Measurements from ENCODE around the gene CEP70.
A peak's percentile ranks its signal among the peaks of the same experiment; 100 is the strongest.
"Not testable (repeated sequence)": the region's sequence is repeated elsewhere in the genome, so short reads cannot be mapped to it uniquely, and the experiment has no call there.

Gene CEP70, protein sequence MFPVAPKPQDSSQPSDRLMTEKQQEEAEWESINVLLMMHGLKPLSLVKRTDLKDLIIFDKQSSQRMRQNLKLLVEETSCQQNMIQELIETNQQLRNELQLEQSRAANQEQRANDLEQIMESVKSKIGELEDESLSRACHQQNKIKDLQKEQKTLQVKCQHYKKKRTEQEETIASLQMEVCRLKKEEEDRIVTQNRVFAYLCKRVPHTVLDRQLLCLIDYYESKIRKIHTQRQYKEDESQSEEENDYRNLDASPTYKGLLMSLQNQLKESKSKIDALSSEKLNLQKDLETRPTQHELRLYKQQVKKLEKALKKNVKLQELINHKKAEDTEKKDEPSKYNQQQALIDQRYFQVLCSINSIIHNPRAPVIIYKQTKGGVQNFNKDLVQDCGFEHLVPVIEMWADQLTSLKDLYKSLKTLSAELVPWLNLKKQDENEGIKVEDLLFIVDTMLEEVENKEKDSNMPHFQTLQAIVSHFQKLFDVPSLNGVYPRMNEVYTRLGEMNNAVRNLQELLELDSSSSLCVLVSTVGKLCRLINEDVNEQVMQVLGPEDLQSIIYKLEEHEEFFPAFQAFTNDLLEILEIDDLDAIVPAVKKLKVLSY

DNA sequence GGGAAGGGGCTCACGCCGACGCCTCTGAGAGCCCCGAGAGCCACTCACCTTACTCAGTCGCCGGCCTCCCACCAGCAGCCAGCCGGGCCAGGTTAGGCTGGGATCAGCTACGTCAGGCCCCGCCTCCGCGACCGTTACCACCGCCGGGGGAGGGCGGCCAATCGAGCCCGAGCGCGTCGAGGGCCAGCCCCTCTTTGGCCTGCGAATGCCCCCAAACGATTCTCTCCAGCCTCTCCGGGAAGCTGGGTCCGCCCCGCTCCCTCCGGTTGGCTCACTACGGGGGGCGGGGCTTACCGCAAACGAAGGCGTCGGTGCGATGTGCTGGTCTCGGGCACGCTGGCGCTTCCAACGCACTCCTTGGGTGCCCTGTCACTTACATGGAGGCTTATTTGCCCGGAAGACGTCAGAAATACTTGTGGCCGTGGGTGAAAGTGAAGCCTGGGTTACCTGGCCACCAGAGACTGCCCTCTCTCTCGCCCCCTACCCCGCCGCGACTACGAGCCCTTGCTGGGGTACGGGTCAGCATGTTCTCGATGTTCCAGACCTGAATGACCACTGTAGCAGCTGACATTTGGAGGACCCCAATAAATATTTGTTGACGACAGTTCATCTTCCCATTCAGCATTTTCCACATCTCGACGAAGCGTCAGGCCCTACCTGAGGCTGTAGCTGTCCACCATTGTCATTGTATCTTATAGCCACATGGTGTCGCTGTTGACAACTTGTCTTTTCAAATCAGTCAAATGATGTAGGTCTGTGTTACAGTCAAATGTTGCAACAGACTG lies at the start of gene CEP70:
Gene CEP70, minus strand, starts transcription at position 111 of the 785 bp plus-strand sequence. CDS start 21,333 bp downstream, outside the sequence.
- peak; percentile 91 for DNase-seq

DNA sequence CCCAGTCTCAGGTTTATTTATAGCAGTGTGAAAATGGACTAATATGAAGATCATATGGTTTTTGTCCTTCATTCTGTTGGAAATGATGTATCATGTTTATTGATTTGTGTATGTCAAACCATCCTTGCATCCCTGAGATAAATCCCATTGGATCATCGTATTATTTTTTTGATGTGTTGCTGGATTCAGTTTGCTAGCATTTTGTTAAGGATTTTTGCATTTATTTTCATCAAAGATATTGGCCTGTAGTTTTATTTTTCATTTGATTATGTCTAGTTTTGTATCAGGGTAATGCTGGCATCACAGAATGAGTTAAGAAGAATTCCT lies 48.8 kb upstream of the CEP70 start:
- DNase-seq: no peak

DNA sequence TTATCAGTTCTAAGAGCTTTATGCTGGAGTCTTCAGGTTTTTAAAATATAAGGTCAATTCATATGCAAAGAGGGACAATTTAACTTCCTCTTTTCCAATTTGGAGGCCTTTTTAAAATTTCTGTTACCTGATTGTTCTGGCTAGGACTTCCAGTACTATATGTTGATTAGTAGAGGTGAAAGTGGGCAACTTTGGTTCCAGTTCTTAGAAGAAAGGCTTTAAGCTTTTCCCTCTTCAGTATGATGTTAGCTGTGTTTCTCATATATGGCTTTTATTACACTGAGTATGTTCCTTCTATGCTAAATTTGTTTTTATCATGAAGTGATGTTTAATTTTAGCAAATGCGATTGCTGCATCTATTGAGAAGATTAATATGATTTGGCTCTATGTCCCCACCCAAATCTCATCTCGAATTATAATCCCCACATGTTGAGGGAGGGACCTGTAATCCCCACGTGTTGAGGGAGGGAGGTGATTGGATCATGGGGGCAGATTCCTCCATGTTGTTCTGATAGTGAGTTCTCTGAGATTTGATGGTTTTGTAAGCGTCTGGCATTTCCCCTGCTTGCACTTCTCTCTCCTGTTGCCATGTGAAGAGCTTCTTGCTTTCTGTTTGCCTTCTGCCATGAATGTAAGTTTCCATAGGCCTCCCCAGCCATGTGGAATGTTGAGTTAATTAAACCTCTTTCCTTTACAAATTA lies 48.3 kb upstream of the CEP70 start:
- no peak for DNase-seq

DNA sequence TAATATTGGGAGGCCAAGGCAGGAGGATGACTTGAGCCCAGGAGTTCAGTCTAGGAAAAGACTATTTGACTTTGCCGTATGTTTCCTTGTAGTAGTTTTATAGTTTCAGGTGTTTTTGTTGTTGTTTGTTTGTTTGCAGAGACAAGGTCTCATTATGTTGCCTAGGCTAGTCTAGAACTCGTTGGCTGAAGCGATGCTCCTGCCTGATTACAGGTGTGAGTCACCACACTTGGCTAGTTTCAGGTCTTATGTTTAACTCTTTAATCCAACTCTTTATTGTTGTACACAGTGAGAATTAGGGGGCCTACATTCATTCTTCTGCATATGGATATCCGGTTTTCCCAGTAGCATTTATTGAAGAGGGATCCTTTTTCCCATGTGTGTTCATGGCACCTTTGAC lies 46.5 kb upstream of the CEP70 start:
- DNase-seq: no peak

DNA sequence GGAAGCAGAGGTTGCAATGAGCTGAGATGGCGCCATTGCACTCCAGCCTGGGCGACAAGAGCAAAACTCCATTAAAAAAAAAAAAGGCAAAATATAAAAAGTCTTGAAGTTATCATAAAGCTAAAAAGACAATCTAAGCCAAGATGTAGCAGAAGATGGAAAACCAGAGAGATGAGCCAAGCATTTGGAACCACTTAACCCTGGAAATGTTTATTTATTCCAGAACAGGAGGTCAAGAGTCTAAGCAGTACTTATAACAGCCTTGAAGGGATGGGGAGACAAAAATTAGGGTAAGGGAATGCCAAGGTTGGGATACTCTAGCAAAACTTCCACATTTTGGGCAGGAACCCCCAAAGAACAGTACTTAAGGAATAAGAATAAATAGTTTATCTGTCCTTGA lies 44.6 kb upstream of the CEP70 start:
- DNase-seq: no peak

DNA sequence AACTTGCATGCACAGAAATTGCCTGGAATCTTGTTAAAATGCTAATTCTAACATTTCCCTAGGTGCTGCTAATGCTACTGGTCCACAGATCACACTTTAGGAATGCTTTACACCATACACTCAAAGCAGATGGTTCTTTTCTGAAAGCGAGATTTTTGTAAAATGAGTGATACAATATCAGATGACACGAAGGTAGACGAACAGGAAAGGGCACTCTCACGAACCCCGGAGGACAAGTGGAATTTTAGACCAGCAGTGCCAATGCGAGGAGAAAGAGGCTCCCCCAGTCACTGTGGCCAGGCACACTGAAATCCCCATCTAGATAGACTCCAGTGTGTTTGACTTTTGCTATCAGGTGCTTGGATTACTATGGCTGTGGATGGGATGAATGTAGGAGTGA lies 35.5 kb upstream of the CEP70 start:
- DNase-seq: no peak

DNA sequence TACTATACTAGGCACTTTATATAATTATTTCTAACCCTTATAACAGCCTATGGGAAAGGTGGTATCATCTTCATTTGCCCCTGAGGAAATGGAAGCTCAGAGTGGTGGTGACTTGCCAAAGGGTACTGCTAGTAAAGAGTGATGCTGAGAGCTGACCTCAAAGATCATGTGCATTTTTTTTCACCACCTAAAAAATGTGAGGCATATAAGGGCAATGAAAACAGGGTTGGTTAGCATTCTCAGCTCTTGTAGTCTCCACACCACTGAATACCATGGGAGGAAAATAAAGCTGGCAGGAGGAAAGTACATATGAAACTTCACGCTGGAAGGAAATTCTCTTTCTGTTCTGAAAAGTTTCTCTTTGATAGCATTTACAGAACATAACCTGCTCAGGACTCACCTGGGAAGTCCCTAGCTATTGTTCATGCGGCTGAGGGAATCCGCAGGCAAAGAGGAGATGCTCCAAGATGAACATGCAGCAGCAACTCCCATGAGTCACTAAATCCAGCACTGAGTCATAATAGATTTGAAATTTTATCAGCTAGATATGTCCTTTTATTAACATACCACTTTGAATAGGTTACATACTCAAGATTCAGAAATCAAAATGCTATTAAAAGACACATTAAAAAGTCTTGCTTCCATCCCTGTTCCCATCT lies 31.8 kb upstream of the CEP70 start:
- peak; percentile 21 for DNase-seq

DNA sequence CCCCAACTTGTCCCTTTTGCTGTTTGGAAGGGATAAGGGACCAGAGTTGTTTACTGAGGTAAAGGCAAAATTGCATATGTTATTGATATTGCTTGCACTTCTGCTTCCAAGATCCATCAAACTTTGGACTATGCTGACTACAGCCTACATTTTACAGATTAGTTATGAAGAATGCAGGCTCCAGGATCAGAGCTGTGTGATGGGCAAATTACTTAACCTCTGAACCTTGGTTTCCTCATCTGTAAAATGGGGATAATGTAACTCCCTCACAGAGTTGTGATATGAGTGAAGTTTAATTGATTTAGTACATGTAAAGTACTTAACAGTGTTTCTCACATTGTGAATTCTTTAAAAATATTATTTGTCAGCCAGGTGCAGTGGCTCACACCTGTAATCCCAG lies 30.5 kb upstream of the CEP70 start:
- no peak for DNase-seq

DNA sequence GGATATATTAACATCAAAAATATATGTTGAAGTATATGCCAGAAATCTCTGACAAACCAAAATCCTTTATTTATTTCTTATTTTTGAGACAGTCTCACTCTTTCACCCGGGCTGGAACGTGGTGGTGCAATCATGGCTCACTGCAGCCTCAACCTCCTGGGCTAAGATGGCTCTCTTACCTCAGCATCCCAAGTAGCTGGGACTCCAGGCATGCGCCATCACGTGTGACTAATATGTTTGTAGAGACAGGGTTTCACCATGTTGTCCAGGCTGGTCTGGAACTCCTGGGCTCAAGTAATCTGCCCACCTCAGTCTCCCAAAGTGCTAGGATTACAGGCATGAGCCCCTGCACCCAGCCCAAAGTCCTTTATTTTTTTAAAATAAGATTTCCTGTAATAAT lies 26.4 kb upstream of the CEP70 start:
- DNase-seq: no peak

DNA sequence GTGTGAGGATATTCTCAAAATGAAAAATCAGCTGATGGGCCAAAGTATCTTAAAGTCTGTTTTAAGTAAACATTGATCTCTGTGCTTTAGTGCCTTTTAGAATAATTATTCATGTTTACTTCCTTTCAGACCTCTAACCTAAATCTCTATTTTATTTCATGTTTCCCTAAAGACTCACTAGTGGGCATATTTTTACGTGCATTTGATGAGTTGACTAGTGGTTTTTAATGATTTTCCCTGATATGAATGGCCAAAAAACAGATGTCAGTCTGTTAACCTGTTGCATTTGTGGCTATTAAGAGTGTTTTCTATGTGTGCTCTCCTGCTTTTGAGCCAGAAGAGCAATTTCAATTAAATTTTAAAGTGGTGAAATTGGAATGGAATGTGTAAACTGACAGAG lies 21.4 kb upstream of the CEP70 start:
- DNase-seq: no peak

DNA sequence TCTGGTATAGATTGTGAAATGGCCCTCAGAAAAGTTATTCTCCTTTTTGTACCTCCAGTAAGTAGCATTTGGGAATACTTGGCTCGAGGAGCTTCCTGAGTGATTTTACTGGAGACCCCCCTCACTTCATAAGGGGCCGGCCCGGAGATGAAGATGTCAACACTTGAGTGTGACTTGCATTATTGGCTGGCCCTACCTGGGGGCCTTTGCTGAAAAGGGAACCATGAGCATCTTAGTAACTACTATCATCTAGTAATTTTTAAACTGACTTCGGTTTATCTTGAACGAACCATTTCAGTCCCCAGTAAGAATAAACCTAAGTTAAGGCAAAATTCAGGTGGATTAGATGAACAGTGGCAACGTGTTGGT lies 15.8 kb upstream of the CEP70 start:
- DNase-seq: no peak

DNA sequence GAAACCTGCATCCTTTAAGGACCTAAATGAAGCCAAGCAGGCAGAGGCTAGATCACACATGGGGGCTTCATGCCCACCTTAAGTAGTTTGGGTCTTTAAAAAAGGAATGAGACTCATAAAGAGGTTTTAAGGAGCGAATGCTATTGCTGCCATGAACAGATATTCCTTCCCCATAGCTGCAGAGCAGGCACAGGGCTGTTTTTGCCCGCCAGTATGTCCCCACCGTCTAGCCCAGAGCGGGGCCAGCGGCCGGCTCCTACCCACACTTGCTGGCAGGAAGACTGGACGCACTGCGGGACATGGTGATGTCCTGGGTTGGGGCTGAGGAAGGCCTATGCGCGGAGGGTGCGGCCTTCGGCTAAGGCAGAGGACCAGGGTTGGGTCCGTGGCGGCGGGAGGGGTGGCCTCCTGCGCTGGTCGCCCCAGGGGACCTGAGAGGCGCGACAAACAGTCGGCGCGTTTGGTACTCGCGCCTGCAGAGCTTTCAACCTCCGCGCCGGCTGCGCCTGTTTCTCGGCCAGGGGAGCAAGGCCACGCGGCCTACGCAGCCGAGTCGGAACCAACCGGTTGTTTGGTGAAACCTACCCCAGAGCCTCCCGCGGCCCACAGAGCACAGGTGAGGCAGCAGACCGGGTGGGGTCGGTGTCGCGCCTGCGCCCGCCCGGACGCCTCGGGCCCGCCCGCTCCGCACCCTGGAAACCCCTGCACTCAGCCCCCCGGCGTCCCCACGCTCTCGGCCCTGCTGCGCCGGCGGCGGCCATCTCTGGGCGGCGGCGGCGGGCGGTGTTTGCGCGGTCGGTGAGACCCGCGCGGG lies 14.5 kb upstream of the CEP70 start, which contains the start of gene FAIM:
Gene FAIM, plus strand, starts transcription at position 450 of the 814 bp plus-strand sequence. CDS start 10,956 bp downstream, outside the sequence.
- peak; percentile 53 for DNase-seq

DNA sequence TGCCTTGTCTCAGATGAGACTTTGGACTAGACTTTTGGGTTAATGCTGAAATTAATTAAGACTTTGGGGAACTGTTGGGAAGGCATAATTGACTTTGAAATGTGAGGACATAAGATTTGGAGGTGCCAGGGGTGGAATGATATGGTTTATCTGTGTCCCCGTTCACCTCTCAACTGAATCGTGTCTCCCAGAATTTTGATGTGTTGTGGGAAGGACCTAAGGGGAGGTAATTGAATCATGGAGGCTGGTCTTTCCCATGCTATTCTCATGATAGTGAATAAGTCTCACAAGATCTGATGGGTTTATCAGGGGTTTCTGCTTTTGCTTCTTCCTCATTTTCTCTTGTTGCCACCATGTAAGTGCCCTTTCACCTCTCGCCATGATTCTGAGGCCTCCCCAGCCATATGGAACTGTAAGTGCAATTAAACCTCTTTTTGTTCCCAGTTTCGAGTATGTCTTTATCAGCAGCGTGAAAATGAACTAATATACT lies 10.1 kb upstream of the CEP70 start:
- not testable (repeated sequence) for DNase-seq

DNA sequence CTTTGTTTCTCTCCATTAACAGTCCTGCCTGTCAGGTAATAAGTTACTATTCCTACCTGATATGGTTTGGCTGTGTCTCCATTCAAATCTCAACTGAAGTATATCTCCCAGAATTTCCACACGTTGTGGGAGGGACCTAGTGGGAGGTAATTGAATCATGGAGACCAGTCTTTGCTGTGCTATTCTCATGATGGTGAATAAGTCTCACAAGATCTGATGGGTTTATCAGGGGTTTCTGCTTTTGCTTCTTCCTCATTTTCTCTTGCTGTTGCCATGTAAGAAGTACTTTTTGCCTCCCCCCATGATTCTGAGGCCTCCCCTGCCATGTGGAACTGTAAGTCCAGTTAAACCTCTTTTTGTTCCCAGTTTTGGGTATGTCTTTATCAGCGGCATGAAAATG lies 7.6 kb upstream of the CEP70 start:
- DNase-seq: not testable (repeated sequence)

DNA sequence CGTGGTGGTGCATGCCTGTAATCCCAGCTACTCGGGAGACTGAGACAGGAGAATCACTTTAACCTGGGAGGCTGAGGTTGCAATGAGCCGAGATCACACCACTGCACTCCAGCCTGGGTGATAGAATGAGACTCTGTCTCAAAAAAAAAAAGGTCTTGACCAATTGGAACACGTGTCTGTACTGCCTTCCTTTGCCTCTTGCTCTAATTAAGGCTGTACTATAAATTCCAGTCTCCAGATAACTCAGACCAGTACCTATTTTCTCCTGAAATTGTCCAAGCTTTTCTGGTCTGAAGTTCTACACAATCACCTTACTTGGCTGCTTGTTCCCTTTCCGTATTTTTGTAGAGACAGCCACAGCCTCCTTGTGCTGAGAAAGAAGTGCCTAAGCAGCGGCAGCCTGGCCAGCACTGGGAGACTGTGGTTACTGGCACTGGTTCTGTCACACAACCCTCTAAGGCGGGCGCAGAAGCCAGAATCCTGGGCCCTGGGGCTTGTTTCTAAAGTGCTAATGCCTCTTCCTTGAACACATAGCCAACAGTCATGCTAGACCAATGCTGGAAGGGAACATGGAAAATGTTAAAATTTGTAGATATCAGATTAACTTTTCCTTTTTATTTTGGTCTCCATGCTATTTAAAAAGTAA lies 6.2 kb upstream of the CEP70 start:
- DNase-seq: no peak

DNA sequence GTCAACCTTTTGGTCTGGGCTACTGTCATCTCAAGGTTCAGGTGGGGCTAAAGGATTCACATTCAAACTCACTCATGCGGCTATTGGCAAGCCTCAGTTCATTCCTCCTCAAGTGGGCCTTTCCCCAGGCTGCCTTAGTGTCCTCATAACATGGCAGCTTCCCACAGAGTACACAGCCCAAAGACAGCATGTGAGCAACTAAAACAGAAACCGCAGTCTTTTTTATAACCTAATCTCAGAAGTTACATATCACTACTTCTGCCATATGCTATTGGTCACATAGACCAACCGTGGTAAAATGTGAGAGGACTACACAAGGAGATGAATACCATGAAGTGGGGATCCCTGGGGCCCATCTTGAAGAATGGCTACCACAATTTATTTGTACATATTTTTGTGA lies 4.5 kb upstream of the CEP70 start:
- DNase-seq: no peak

DNA sequence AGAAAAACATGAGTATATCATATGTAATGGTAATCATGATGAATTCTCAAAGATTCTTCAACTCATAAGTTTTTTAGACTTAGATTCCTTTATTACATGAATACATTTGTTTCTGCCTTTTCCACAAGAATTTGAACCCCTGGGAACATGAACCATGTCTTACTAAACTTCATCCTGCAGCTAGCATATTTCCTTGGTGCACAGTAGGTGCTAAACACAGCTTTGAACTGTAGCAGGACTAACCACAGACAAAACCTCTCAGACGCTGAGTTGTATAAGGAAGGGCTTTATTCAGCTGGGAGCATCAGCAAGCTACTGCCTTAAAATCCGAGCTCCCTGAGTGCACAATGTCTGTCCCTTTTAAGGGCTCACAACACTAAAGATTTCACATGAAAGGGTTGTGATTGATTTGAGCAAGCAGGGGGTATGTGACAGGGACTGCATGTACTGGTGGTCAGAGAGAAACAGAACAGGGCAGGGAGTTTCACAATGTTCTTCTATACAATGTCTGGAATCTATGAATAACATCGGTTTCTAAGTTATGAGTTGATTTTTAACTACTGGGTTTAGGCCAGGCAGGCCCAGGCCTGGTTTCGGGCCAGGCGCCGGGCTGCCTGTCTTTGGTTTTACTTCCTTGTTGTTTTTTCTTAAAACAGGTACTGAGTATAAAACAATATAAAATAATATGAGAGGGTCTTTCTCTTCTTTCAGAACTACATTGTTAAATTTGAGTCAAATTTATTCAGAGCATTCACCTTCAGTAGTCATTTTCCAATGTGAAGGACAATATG lies 3.3 kb upstream of the CEP70 start:
- not testable (repeated sequence) for DNase-seq

DNA sequence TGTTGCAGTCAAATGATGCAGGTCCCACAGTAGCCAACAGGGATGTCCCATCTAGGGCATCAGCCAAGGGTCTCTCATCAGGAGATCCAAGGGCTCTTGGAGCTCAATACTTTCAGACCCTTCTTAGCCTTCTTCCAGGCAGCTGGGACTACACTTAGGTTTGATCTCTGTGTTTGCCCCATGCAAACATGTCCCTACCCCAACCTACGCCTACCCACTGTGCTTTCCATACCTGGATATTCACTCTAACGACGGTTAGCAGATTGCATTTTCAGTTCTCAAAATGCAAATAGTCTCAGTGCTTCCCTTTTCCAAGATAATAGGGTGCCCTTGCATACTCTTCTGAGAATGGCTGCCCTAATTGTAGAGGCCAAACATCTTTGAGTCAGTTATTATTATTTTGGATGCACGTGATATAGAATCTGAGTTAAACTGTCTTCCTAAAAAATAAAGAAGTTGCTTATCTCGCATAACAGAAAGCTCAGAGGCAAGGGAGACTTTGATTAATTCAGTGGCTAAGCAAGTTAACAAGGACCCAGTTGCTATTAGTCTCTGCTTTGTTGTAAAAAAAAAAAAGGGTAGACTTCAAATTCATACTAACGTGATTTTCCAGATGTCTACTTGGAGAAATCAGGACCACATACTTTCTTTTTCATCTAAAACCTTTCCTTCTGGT lies 1.0 kb upstream of the CEP70 start:
- DNase-seq: no peak

DNA sequence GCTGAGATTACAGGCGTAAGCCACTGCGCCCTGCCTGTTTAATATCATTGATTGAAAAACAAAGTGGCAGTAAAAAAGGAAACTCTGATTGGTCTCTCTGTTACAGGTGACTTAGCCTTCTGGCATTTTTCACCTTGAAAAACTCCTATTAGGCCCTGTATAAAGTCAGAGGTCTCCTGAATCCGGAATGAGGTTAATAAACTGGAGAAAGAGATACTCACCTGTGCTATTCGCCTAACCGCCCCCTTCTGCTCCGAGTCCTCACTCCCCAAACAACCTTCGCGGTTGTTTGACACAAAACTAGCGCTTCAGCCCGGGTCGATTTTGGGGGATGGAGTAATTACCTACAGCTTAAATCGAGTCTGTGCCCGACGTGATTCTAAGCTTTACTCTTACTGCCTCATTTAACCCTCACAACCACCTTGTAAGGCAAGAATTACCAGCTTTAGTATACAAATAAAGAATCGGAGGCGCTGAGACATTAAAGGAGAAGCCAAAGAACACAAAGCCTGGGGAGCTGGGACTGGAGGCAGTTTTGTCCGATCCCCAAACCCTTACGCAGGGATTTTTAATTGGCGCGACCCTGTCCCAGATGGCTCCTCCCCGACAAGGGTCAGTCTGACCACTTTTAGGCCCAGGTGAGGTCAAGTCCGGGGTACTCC lies 441 bp downstream of the CEP70 start:
- DNase-seq: peak; percentile 5

Measured in fibroblast of upper back skin (primary cell).